ENCODE data around the gene PER2.

PER2 gene

DNA sequence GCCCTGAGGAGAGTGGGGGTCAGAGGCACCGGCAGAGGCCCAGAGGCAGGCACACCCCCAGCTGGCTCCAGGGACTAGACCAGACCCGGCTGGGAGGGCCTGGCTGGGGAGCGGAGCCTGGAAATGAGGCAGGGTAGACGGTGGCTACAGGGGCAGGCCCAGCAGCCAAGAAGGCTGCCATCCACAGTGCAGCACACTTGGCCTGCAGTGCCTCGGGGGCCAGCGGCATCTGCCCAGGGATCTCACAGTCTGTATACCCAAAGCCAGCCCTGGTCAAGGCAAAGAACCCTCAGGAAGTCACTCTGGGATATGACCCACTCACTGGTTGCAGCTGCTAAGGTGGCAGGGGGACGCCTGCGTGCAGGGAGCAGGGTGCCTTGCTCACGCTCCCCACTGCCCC lies 17.8 kb downstream of the PER2 start:
- in situ Hi-C loops (cut with MboI; ENCODE audit: low sequenced_read_pairs) = no loop called here

DNA sequence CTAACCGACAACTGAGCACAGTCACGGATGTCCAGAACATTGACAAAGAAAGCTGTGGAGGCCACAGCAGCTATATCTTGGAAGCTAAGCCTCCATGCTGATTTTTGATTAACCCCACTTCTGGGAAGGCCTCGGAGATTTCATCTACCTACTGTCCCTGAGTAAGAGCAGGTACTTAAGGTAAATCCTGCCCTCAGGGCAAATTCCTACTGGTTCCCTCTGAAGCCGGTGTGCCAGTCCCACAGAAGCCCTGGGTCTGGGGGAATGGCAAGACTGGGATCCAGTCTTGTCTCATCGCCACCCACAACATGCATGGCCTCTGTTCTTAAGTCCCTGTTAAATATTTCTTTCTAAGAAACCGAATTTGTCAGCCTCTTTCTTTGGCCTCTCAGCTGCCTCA lies 18.7 kb downstream of the PER2 start:
- in situ Hi-C loops (cut with MboI; ENCODE audit: low sequenced_read_pairs) = no loop called here

DNA sequence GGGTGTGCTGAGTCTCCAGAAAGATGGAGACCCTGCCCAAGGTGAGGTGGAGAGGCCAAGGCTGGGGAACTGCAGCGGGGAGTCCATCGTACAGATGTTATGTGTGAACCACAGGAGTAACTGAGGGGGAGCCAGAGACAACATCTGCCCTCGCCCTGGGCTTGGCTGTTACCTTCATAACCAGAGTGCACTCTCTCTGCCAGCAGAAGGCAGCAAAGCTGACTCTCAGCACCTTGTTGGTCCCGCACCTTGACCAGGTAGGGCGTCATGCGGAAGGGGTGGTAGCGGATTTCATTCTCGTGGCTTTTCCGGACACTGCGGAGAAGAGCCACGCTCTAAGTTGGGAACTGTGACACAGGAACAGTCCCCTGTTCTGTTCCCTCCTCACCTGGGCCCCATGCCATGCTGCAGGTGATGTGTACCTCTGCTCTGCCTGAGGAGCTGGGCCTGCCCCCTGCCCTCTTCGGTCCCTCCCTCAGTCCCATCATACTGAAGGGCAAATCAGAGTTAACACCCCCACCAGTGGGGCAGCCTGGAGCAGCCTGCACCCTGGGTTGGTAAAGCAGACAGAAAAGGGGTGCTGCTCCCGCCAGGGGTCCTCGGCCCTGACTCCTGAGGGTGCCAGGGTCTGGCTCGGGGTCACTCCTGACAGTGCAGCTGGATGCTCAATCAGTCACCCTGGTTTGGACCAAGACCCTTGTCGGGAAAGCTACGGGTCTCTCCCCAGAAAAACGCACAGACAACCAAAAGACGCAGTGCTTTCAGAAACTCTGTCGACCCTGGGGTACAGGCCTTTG lies 20.3 kb downstream of the PER2 start:
- in situ Hi-C loops (cut with MboI; ENCODE audit: low sequenced_read_pairs) = no loop called here

DNA sequence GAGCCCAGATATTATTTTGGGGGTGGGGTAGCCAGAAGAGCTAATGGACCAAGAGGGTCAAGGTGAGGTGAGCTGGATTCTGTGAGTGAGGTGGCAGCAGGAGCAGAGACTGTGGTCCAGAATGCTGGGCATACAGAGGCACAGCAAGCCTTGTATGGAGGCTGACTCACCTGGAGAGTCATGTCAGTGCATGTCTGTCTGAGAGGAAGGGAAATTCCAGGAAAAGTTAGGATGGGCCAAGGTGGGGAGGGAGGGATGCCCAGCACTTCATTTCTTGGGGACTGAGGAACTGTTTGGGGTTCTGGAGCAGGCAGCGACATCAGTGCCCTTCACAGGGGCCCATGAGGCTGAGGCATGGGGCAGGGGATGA lies 21.1 kb downstream of the PER2 start:
- in situ Hi-C loops (cut with MboI; ENCODE audit: low sequenced_read_pairs) = no loop called here

DNA sequence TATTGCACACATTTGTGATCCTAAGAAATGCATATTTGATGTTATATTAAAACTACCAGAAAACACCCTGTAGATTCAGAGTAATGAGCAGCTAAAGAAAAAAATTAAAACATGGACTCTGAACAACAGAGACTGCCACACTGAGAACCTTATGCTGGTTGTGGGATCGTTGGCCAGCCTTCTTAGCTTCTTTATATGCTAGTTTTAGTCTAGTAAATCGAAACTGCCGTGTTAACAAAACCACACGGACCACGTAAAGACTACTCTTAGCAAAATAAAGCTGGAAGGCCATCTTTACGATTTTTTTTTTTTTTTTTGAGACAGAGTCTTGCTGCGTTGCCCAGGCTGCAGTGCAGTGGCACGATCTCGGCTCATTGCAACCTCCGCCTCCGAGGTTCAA lies 22.8 kb downstream of the PER2 start:
- in situ Hi-C loops (cut with MboI; ENCODE audit: low sequenced_read_pairs) = no loop called here

DNA sequence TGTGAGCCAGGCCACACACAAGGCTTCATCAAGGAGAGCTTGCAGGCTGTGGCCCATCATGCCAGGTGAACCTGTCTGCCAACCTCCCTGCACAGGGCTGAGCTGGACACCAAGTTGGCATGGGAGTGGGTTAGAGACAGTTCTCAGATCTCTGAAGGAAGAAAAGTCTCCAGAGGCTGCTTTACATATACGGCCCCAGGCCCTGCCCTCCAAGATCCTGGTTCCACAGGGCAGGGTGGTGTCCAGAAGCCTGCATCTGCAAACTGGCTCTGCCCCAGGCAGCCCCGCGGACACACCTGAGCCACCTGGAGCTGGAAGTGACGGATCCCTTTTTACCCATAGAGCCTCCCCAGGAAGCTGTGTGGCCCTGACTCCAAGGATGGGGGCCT lies 24.3 kb downstream of the PER2 start:
- in situ Hi-C loops (cut with MboI; ENCODE audit: low sequenced_read_pairs) = no loop called here

DNA sequence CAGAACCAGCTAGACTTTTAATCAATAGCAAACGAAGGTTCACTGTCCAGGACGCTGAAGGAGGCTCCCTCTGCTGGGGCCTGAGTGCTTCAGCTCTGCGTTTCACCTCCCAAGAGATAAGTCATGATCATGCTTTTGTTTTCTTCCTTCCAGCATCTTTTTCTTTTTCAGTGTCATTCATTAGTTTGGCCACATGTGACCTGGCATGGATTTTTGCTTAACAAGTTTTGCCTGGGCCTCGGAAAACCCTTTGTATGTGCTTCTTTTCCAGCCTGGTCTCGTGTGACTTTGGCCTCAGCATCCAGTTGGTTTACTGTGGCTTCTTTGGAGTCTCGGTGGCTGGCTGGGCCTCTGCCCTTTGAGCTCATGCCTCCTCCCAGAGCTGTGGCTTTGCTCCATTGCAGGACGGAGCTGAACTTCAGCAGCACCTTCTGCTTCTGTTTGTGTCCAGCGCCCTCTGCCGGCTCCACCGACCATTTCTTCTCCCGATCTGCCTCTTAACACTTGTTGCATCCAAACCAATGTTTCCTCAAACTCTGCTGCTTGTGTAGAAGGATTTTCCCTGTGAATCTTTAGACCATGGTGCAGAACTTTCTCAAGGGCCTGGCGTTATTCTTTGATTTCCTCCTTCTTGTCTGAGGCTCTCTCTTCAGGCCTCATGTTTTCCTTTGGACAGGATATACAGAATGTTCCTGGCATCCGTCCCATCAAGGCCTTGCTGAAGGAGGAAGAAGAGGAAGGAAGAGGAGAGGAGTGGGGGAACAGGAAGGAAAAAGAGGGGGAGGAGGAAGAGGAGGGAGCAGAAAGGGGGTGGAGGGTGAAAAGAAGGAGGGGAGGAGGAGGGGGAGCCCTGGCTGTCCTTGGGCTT lies 25.0 kb downstream of the PER2 start:
- in situ Hi-C loops (cut with MboI; ENCODE audit: low sequenced_read_pairs) = no loop called here

DNA sequence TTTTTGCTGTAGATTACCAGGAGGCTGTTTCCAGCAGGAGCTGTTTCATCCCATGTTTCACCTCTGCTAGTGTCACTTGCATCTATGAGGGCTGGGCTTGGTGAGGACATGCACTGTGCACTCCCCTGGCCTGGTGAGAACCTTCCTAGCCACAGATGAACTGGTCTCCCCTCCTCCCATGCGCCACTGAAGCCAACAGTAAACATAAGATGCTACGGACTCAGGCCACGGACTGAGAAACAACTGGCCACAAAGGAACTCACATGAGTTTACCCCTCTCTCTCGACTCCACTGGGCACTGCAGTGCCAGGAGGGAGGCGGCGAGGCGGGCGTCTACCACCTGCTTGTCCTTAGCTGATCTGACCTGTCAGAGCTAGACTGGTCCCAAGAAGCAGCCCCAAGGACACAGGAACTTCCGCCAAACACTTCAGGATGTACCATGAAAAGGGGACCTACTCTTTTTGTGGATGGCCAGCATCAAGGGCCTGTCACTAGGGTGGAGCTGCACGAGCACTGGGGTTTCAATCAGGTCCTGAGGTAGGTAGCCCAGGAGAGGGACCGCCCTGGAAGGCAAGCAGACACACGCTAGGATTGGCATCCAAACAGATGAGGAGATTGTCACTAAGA lies 25.8 kb downstream of the PER2 start:
- in situ Hi-C loops (cut with MboI; ENCODE audit: low sequenced_read_pairs) = no loop called here

DNA sequence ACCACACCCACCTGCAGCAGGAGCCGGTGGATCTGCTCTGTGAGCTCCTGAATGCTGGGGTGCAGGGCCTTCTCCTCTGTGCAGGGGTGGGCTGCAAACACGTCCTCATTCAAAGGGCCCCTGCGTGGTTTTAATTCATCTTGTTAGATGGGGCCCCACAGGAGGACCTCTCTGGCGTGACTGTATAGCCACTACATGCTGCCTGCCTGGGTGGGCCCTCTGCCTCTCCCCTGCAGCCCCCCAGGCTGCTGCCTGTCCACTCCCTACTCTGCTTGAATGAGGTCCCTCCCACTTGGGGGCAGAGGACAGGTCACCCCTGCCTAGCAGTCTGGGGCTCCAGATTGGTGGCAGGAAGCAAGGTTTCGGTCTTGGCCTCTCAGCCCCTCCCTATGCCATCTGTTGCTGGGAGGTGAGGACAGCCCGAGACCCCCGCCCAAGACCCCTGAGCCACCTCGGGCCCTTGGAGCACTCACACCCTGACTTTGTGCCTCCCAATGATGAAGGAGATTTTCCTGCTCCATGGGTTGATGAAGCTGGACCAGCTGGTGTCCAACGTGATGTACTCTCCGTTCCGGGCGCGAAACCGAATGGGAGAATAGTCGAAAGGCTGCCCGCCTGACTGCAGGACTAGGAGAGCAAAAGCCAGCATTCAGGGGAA lies 26.6 kb downstream of the PER2 start:
- in situ Hi-C loops (cut with MboI; ENCODE audit: low sequenced_read_pairs) = no loop called here

DNA sequence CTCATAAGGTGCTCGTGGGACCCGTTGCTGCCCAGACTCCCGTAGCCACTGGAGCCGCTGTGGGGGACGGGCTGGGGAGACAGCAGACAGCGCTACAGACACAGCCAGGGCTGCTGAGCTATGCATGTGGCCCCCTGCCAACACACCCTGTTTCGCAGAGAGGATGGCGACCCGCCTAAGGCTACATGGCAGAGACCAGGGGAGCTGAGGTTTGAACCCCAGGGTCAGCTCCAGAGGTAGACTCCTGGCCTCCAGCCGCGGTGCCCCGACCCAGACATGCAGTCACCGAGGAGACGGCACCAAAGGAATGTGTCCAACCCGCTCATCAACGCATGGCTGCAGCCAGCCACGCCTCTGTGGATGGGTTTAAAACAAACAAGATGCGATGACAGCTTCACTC lies 27.5 kb downstream of the PER2 start:
- in situ Hi-C loops (cut with MboI; ENCODE audit: low sequenced_read_pairs) = no loop called here

DNA sequence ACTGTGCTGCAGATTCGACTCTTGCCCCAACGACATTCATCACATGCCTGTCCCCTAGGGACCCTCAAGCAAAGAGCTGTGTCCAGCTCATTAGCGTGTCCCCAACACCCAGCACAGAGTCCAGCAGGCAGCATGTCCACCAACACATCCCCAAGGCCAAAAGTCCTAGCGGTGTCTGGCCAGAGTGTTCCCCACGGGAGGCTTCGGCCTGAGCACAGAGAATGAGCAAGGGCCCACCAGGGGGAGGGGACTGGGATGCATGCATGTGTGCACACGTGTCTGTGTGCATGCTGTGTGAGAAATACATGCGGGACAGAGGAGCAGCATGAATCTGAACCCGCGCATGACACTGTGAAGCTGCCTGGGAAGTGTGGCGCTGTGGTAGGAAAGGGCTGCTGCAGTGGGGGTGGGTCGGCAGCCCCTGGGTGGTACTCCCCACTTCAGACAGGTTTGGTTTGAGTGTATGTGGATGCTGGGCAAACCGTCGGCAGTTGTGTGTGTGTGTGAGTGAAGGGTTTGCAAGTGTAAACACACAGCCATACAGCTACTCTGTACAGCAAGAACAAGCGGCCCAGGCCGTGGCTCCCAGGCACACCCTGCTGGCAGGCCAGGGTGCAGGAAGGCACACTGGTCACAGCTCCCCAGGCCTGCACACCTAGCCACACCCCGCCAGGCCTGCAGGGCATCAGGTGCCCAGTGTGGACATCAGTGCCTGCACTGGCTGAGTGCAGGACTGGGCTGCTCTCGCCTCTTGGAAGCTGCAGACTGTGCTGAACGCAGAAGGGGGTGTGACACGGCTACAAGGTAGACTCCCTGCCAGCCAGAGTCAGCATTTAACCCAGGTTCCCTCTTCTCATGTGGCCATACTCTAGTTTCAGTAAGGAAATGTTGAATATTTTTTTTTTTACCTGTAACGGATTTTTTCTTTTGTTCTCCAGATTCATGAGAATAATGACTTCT lies 29.1 kb downstream of the PER2 start:
- in situ Hi-C loops (cut with MboI; ENCODE audit: low sequenced_read_pairs) = no loop called here

DNA sequence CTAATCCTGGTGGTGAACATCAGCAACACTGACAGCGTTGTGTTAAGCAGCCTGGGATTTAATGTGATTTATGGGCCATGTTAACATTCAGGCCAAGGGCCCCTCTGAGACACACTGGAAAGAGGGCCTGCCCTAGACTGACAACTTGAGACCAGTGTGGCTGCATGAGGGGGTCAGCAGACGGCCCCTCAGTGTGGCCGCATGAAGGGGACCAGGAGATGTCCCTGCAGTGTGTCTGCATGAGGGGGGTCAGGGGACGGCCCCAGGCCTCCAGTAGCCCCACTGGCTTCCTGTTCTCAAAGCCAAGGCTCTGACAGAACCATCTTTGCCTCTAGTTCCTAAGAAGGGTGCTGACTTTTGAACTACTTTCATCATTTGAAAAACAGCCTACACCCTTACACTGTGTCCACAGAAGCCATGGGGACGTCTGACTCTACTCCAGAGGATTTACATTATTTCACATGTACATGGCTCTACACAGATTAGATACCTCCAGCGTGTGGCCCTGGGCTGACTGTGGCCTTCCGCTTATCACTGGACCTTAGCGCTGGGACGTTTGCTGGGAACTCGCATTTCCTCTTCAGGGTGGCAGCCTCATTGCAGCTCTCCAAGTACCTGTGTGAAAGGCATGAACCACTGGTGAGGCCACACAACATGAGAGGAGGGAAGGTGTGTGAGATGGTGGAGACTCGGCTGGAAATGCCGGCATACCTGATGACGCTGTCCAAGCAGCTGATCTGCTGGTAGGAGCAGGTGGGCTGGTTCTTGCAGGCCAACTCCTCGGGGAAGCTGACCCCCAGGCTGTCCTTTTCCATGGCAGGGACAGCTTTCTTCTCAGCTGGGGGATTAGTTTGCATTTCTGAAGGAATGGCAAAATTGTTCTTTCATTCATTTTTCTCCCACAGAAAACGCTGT lies 30.4 kb downstream of the PER2 start:
- in situ Hi-C loops (cut with MboI; ENCODE audit: low sequenced_read_pairs) = no loop called here

DNA sequence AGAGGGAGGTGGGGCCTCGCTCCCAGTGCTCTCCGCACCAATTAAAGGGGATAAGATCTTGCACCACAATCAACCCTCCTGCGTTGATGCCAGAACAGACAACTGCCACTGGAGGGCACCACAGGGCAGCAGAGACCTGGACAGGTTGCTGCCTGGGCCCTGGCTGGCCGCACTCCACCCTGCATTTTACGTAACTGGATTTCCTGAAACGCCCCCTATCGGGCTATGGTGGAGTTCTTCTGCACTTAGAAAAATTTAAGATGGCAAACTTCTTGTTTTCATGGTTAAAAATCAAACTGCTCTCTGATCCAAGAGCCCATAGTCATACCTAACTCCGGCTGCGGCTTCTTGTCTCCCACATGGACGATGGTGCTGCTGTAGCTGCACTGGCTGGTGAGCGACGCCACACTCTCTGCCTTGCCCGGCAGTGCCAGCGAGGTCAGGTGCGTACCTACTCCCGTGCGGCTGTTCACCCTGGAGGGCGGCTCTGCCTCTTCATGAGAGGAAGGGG lies 31.8 kb downstream of the PER2 start:
- in situ Hi-C loops (cut with MboI; ENCODE audit: low sequenced_read_pairs) = no loop called here

DNA sequence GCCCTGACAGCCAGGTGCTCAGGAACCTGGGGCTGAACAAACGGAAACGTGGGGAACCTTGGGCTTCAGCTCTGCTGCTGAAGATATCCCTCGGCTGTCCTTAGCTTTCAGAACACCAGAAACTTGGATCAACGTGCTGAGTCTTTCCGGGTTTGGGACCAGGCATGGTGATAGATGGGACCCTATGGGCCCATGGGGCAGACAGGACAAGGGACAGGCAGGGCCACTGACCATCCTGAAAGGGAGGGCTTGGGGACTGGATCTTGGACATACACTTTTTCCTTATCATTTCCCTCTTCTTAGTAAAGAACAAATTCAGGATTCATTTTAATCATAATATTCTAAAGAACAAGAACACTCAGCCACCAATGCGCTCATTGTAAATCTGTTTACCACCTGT lies 32.3 kb downstream of the PER2 start:
- in situ Hi-C loops (cut with MboI; ENCODE audit: low sequenced_read_pairs) = no loop called here

DNA sequence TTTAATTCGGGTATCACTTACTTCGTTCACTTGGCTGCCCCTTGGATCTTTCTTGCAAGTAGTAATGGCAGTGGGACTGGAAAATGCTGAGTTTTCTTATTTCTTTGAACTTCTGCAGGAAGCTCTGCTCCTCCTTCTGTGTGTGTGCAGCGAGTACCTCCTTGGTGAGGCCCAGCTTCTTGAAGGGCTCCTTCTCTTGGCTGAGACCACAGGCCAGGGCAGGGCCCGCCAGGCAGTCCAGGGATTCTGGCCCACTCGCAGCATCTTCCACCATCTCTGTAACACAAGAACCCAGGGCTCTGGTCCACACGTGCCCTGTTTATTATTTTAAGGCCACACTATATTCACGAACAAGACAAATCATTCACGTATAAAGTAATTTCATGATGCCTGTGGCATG lies 32.8 kb downstream of the PER2 start:
- in situ Hi-C loops (cut with MboI; ENCODE audit: low sequenced_read_pairs) = no loop called here

DNA sequence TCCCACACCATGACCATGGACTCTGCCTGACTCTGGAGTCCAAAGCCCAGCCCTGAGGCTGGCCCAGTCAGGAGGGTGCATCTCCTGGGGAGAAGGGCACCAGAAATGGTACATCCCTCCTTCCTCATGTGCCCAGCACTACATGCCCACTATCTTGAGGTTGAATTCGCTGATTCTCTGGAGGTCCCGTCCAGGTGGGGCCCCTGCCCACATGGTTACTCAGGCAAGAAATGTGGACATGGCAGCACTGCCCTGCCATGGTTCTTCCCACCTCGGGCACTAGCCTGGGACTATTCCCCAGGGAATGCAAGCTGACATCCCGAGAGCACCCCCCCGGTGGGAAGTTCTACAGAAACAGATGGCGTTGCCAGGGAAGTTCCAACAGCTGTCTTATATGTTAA lies 33.3 kb downstream of the PER2 start:
- in situ Hi-C loops (cut with MboI; ENCODE audit: low sequenced_read_pairs) = no loop called here

DNA sequence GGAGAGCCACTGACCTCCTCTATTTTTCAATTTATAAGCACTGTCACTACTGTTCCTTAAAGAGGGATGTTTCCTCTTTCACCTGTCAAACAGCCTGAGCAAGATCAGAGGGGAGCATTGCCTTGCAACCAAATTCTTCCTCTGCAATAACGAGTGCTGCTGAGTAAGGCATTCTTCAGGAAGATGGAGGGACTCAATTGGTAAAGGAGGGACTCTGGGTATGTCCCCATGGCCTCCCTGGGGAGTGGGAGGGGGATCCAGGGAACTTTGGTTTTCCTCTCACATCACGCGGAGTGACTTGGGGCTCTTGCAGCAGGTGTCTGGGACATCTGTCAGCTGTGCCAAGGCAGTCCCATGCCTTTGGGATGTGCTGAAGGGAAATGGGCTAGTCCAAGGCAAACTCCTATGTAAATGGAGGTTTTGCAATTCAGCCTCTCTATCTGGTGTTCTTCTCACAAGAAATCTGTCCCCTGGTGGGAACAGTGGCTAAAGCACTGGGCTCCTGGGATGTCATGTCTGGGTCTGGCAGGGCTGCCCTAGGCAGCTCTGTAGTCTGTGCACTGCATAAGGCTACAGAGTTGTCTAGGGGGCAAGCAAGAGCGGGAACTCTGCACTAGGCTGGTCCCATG lies 34.2 kb downstream of the PER2 start:
- in situ Hi-C loops (cut with MboI; ENCODE audit: low sequenced_read_pairs) = no loop called here

DNA sequence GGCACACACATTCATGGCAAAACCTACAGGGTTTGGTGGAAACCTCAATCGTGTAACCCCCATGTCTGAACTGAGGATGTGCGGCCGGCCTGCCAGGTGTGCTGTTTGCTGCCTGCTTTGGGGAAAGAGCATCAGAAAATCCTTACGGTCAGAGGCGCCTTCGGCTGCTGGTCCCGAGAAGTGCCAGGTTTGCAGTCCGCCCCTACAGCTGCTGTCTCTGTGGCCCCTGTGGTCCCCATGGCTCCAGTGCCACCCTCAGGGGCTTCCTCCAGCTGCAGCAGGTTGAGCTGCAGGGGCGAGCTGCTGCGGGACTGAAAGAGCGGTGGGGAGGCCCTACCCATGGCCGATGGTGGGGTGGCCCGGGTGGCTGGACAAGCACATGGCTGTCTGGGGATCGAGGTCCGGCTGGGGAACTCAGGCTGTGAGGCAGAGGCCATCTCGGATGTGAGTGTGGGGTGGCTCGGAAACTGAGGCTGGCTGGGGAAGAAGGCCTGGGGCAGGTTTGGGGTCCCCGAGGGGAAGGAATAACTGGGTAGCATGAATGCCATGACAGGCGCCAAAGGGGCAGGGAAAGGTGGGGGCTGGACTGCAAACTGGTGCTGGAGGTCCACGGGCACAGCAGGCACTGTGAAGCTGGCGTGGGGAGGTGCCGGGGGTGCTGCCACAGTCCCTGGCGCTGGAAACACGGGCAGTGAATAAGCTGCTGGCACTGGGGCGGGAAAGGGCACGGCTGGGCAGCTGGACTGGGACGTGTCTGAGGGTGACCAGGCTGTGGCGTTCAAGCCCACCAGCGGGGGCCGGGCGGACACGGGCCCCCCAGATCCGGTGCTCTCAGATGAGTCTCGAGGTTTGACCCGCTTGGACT lies 35.4 kb downstream of the PER2 start:
- in situ Hi-C loops (cut with MboI; ENCODE audit: low sequenced_read_pairs) = no loop called here

All from HL-60/S4 treated with phorbol 12-myristate 13-acetate at 8.2 ng/mL for 4 days and 3 days (cell line).